Measurements from ENCODE around the gene KIF27.
"Not testable (repeated sequence)": the region's sequence is repeated elsewhere in the genome, so short reads cannot be mapped to it uniquely, and the experiment has no call there.

Gene KIF27

GRCh38 chr9:83956436-83957247 lies 35.4 kb upstream of the KIF27 start:
- Histone ChIP-seq H3K4me1 (ENCODE audit: control insufficient read depth in 5 of 5, insufficient read depth in 5 of 5, low read length in 5 of 5) (peaks cover 0 to 23% (median 18%) of the 10 kb centered on the region in 5 donors), H3K4me3 (ENCODE audit: low read depth in 1 of 5, low read length in 5 of 5) (peak overlapping the region; percentile 85 to 96 (median 90)), H3K27ac (ENCODE audit: low read depth, low read length) (peak overlapping the region; percentile 82), H3K9ac (ENCODE audit: low read length in 5 of 5) (peak overlapping the region; percentile 73 to 95 (median 90)), H3K9me3 (ENCODE audit: control insufficient read depth in 5 of 5, low read length in 5 of 5) (no peaks in the 10 kb centered on the region), H3K27me3 (ENCODE audit: control insufficient read depth in 5 of 5, insufficient read depth in 4 of 5, low read length in 5 of 5) (no peaks in the 10 kb centered on the region), H3K36me3 (ENCODE audit: control insufficient read depth in 5 of 5, insufficient read depth in 5 of 5, low read length in 5 of 5) (peaks cover 0 to 9% (median 5%) of the 10 kb centered on the region in 5 donors)

GRCh38 chr9:83956086-83956435 lies 34.8 kb upstream of the KIF27 start:
- peak overlapping the region; percentile 85 to 96 (median 90) for H3K4me3 ChIP-seq (ENCODE audit: low read depth in 1 of 5, low read length in 5 of 5)
- peak overlapping the region; percentile 73 to 95 (median 90) for H3K9ac ChIP-seq (ENCODE audit: low read length in 5 of 5)
- H3K27me3 ChIP-seq (ENCODE audit: control insufficient read depth in 5 of 5, insufficient read depth in 4 of 5, low read length in 5 of 5): no peaks in the 10 kb centered on the region
- peaks cover 0 to 23% (median 18%) of the 10 kb centered on the region in 5 donors for H3K4me1 ChIP-seq (ENCODE audit: control insufficient read depth in 5 of 5, insufficient read depth in 5 of 5, low read length in 5 of 5)
- H3K36me3 ChIP-seq (ENCODE audit: control insufficient read depth in 5 of 5, insufficient read depth in 5 of 5, low read length in 5 of 5): peaks cover 0 to 11% (median 6%) of the 10 kb centered on the region in 5 donors
- no peaks in the 10 kb centered on the region for H3K9me3 ChIP-seq (ENCODE audit: control insufficient read depth in 5 of 5, low read length in 5 of 5)
- H3K27ac ChIP-seq (ENCODE audit: low read depth, low read length): peak overlapping the region; percentile 82

- not testable (repeated sequence) for H3K27ac ChIP-seq (ENCODE audit: low read depth, low read length); H3K9me3 ChIP-seq (ENCODE audit: control insufficient read depth in 5 of 5, low read length in 5 of 5); H3K4me3 ChIP-seq (ENCODE audit: low read depth in 1 of 5, low read length in 5 of 5); H3K27me3 ChIP-seq (ENCODE audit: control insufficient read depth in 5 of 5, insufficient read depth in 4 of 5, low read length in 5 of 5); H3K4me1 ChIP-seq (ENCODE audit: control insufficient read depth in 5 of 5, insufficient read depth in 5 of 5, low read length in 5 of 5); H3K9ac ChIP-seq (ENCODE audit: low read length in 5 of 5)
- peaks cover 10 to 28% (median 21%) of the 10 kb centered on the region in 5 donors for H3K36me3 ChIP-seq (ENCODE audit: control insufficient read depth in 5 of 5, insufficient read depth in 5 of 5, low read length in 5 of 5)
These were observed 26.9 kb upstream of the KIF27 start for GRCh38 chr9:83948096-83948495.

GRCh38 chr9:83940590-83941303 lies 19.5 kb upstream of the KIF27 start:
- Histone ChIP-seq H3K9me3 (ENCODE audit: control insufficient read depth in 5 of 5, low read length in 5 of 5) (no peaks in the 10 kb centered on the region), H3K27ac (ENCODE audit: low read depth, low read length) (no peak overlapping the region), H3K27me3 (ENCODE audit: control insufficient read depth in 5 of 5, insufficient read depth in 4 of 5, low read length in 5 of 5) (no peaks in the 10 kb centered on the region), H3K4me1 (ENCODE audit: control insufficient read depth in 5 of 5, insufficient read depth in 5 of 5, low read length in 5 of 5) (peaks cover 0 to 3% (median 0%) of the 10 kb centered on the region in 5 donors), H3K36me3 (ENCODE audit: control insufficient read depth in 5 of 5, insufficient read depth in 5 of 5, low read length in 5 of 5) (peaks cover 23 to 55% (median 49%) of the 10 kb centered on the region in 5 donors), H3K4me3 (ENCODE audit: low read depth in 1 of 5, low read length in 5 of 5) (no peak overlapping the region), H3K9ac (ENCODE audit: low read length in 5 of 5) (no peak overlapping the region)

GRCh38 chr9:83937861-83938455 lies 16.7 kb upstream of the KIF27 start:
- H3K9me3 ChIP-seq (ENCODE audit: control insufficient read depth in 5 of 5, low read length in 5 of 5): no peaks in the 10 kb centered on the region
- peaks cover 13 to 43% (median 39%) of the 10 kb centered on the region in 5 donors for H3K36me3 ChIP-seq (ENCODE audit: control insufficient read depth in 5 of 5, insufficient read depth in 5 of 5, low read length in 5 of 5)
- no peak overlapping the region for H3K9ac ChIP-seq (ENCODE audit: low read length in 5 of 5)
- no peak overlapping the region for H3K27ac ChIP-seq (ENCODE audit: low read depth, low read length)
- no peaks in the 10 kb centered on the region for H3K27me3 ChIP-seq (ENCODE audit: control insufficient read depth in 5 of 5, insufficient read depth in 4 of 5, low read length in 5 of 5)
- no peak overlapping the region for H3K4me3 ChIP-seq (ENCODE audit: low read depth in 1 of 5, low read length in 5 of 5)
- peaks cover 0 to 15% (median 4%) of the 10 kb centered on the region in 5 donors for H3K4me1 ChIP-seq (ENCODE audit: control insufficient read depth in 5 of 5, insufficient read depth in 5 of 5, low read length in 5 of 5)

GRCh38 chr9:83936523-83936922 lies 15.3 kb upstream of the KIF27 start:
- Histone ChIP-seq H3K4me1 (ENCODE audit: control insufficient read depth in 5 of 5, insufficient read depth in 5 of 5, low read length in 5 of 5) (peaks cover 0 to 15% (median 4%) of the 10 kb centered on the region in 5 donors), H3K9ac (ENCODE audit: low read length in 5 of 5) (no peak overlapping the region), H3K27ac (ENCODE audit: low read depth, low read length) (no peak overlapping the region), H3K36me3 (ENCODE audit: control insufficient read depth in 5 of 5, insufficient read depth in 5 of 5, low read length in 5 of 5) (peaks cover 2 to 32% (median 26%) of the 10 kb centered on the region in 5 donors), H3K9me3 (ENCODE audit: control insufficient read depth in 5 of 5, low read length in 5 of 5) (no peaks in the 10 kb centered on the region), H3K4me3 (ENCODE audit: low read depth in 1 of 5, low read length in 5 of 5) (no peak overlapping the region), H3K27me3 (ENCODE audit: control insufficient read depth in 5 of 5, insufficient read depth in 4 of 5, low read length in 5 of 5) (no peaks in the 10 kb centered on the region)

- Histone ChIP-seq H3K9ac (ENCODE audit: low read length in 5 of 5) (no peak overlapping the region), H3K27ac (ENCODE audit: low read depth, low read length) (no peak overlapping the region), H3K27me3 (ENCODE audit: control insufficient read depth in 5 of 5, insufficient read depth in 4 of 5, low read length in 5 of 5) (no peaks in the 10 kb centered on the region), H3K9me3 (ENCODE audit: control insufficient read depth in 5 of 5, low read length in 5 of 5) (no peaks in the 10 kb centered on the region), H3K4me1 (ENCODE audit: control insufficient read depth in 5 of 5, insufficient read depth in 5 of 5, low read length in 5 of 5) (peaks cover 0 to 15% (median 4%) of the 10 kb centered on the region in 5 donors), H3K4me3 (ENCODE audit: low read depth in 1 of 5, low read length in 5 of 5) (no peak overlapping the region), H3K36me3 (ENCODE audit: control insufficient read depth in 5 of 5, insufficient read depth in 5 of 5, low read length in 5 of 5) (peaks cover 2 to 21% (median 16%) of the 10 kb centered on the region in 5 donors)
These were observed 14.2 kb upstream of the KIF27 start for GRCh38 chr9:83935276-83935935.

GRCh38 chr9:83934569-83935275 lies 13.5 kb upstream of the KIF27 start:
- no peak overlapping the region for H3K27ac ChIP-seq (ENCODE audit: low read depth, low read length)
- no peak overlapping the region for H3K4me3 ChIP-seq (ENCODE audit: low read depth in 1 of 5, low read length in 5 of 5)
- H3K9ac ChIP-seq (ENCODE audit: low read length in 5 of 5): no peak overlapping the region
- no peaks in the 10 kb centered on the region for H3K9me3 ChIP-seq (ENCODE audit: control insufficient read depth in 5 of 5, low read length in 5 of 5)
- peaks cover 2 to 16% (median 10%) of the 10 kb centered on the region in 5 donors for H3K36me3 ChIP-seq (ENCODE audit: control insufficient read depth in 5 of 5, insufficient read depth in 5 of 5, low read length in 5 of 5)
- peaks cover 0 to 15% (median 4%) of the 10 kb centered on the region in 5 donors for H3K4me1 ChIP-seq (ENCODE audit: control insufficient read depth in 5 of 5, insufficient read depth in 5 of 5, low read length in 5 of 5)
- H3K27me3 ChIP-seq (ENCODE audit: control insufficient read depth in 5 of 5, insufficient read depth in 4 of 5, low read length in 5 of 5): no peaks in the 10 kb centered on the region

- H3K4me3 ChIP-seq (ENCODE audit: low read depth in 1 of 5, low read length in 5 of 5): peak overlapping the region in 1 of 5 donors; percentile 15
- no peak overlapping the region for H3K9ac ChIP-seq (ENCODE audit: low read length in 5 of 5)
- H3K27ac ChIP-seq (ENCODE audit: low read depth, low read length): no peak overlapping the region
- H3K27me3 ChIP-seq (ENCODE audit: control insufficient read depth in 5 of 5, insufficient read depth in 4 of 5, low read length in 5 of 5): no peaks in the 10 kb centered on the region
- no peaks in the 10 kb centered on the region for H3K9me3 ChIP-seq (ENCODE audit: control insufficient read depth in 5 of 5, low read length in 5 of 5)
- peaks cover 0 to 8% (median 3%) of the 10 kb centered on the region in 5 donors for H3K36me3 ChIP-seq (ENCODE audit: control insufficient read depth in 5 of 5, insufficient read depth in 5 of 5, low read length in 5 of 5)
- H3K4me1 ChIP-seq (ENCODE audit: control insufficient read depth in 5 of 5, insufficient read depth in 5 of 5, low read length in 5 of 5): peaks cover 0 to 15% (median 4%) of the 10 kb centered on the region in 5 donors
These were observed 12.6 kb upstream of the KIF27 start for GRCh38 chr9:83933790-83934189.
